Neuron (in vitro differentiated cells): ENCODE results near the gene CDC34.

ENCODE experiments used
- H2AFZ ChIP-seq: one replicate; pipeline ENCODE4 v1.6.1; 2013; ENCODE audit warnings: low read depth, mild to moderate bottlenecking, inconsistent platforms, low read length, moderate library complexity
- H3K27me3 ChIP-seq: one replicate; pipeline ENCODE4 v1.6.1; 2013; ENCODE audit warnings: low read length; ENCODE audit not compliant: insufficient read depth
- H3K36me3 ChIP-seq: one replicate; pipeline ENCODE4 v1.6.1; 2013; ENCODE audit warnings: low read length; ENCODE audit not compliant: insufficient read depth
- H3K4me1 ChIP-seq: one replicate; pipeline ENCODE4 v1.6.1; 2013; ENCODE audit warnings: low read length; ENCODE audit not compliant: insufficient read depth
- H3K4me3 ChIP-seq: 2 replicates; pipeline ENCODE4 v1.5.1; 2013; ENCODE audit warnings: mild to moderate bottlenecking, low read length, moderate library complexity
- H3K9me3 ChIP-seq: one replicate; pipeline ENCODE4 v1.6.1; 2013; ENCODE audit warnings: low read length

The CDC34 gene, protein sequence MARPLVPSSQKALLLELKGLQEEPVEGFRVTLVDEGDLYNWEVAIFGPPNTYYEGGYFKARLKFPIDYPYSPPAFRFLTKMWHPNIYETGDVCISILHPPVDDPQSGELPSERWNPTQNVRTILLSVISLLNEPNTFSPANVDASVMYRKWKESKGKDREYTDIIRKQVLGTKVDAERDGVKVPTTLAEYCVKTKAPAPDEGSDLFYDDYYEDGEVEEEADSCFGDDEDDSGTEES

DNA sequence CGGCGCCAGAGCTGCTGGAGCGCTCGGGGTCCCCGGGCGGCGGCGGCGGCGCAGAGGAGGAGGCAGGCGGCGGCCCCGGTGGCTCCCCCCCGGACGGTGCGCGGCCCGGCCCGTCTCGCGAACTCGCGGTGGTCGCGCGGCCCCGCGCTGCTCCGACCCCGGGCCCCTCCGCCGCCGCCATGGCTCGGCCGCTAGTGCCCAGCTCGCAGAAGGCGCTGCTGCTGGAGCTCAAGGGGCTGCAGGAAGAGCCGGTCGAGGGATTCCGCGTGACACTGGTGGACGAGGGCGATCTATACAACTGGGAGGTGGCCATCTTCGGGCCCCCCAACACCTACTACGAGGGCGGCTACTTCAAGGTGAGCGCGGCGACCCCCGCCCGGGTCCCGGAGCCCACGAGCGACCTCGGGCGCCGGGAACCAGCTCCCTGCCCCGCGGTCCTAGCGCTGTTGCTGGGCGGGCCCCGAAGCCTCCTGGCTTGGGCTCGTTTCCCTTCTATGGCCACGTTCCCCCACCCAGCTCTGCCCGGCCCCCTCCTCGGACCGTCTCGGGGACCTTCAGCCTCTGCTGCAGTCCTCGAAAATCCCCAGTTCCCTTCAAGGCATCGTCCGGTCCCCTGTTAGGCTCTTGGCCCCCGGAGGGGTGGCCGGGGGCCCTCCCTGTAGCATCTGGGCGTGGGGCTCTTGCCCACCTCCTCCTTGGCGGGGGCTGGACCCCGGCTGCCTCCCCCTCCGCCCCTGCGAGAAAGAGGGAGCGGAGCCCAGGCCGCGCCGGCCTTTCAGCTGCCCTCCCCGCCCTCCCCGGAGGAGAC is at the start of gene CDC34:
Gene CDC34 (plus strand): TSS at position 8 of the 808 bp plus-strand sequence. CDS start 172 bp downstream, at position 180.
- H3K4me3 ChIP-seq = peak within 1 kb of the TSS; percentile 89
- H3K36me3 ChIP-seq = peaks cover 24% of the 10 kb centered on the region
- peaks cover 13% of the 10 kb centered on the region for H3K4me1 ChIP-seq
- H2AFZ ChIP-seq = peak within 1 kb of the TSS; percentile 77
- H3K9me3 ChIP-seq = no peaks in the 10 kb centered on the region
- no peaks in the 10 kb centered on the region for H3K27me3 ChIP-seq

- no peak overlapping the region for H3K4me3 ChIP-seq
- H3K4me1 ChIP-seq = peaks cover 16% of the 10 kb centered on the region
- H2AFZ ChIP-seq = no peak overlapping the region
- no peaks in the 10 kb centered on the region for H3K36me3 ChIP-seq
- H3K9me3 ChIP-seq = no peaks in the 10 kb centered on the region
- no peaks in the 10 kb centered on the region for H3K27me3 ChIP-seq
Measured at GRCh38 chr19:482186-483041, 49.1 kb upstream of the CDC34 start.

DNA sequence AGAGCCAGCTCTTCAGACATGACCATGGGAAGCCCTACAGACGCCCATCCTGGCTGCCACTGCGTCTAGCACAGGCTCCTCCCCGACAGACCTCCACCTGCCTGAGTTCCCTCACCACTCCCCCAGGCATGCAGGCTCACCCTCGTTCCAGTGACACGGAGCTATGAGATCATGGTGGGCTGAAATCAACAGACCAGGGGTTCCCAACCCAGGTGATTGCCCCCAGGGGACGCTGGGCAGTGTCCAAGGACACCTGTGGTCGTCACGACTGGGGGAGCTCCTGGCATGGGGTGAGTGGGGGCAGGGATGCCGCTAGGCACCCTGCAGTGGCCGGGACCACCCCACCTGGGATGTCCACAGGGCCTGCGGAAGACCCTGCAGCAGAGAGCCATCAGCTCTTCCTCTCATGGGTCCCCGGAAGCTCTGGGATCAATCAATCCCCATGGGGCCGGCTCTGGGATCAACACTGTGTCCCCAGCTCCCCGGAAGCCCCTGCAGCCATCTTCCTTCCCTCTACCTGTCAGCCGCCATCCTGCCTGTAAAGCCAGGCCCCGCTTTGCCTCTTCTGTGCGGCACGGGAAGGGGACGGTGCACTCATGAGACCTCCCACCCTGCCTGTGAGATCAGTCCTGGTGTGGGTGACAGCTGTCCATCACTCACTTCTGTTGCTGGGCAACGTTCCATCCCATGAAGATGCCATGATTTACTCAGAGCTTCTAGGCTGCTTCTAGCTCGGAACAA is 48.1 kb upstream of the CDC34 start:
- Histone ChIP-seq H3K4me1 (peaks cover 16% of the 10 kb centered on the region), H3K27me3 (no peaks in the 10 kb centered on the region), H3K36me3 (no peaks in the 10 kb centered on the region)

DNA sequence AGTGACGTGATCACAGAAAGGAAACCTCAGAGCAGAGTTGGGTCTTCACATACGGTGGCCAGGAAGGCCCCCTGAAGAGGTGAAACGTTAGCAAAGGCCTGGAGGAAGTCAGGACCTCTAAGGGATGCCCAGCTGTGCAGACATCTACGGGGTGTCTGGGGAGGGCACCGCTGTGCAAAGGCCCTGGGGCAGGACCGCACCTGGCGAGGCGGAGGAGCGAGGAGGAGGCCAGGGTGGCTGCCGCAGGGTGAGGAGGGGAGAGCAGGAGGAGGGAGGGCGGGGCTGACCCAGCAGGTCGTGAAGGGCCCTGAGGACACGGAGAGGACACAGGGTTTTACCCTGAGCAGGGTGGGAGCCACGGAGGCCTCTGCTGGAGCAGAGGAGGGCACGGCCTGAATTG is 47.1 kb upstream of the CDC34 start:
- Histone ChIP-seq H3K27me3 (no peaks in the 10 kb centered on the region), H2AFZ (no peak overlapping the region), H3K36me3 (no peaks in the 10 kb centered on the region), H3K4me1 (peaks cover 18% of the 10 kb centered on the region), H3K4me3 (no peak overlapping the region), H3K9me3 (no peaks in the 10 kb centered on the region)

More for the DNA sequence above, 48.1 kb upstream of the CDC34 start:
- Histone ChIP-seq H3K4me3 (no peak overlapping the region), H2AFZ (no peak overlapping the region), H3K9me3 (no peaks in the 10 kb centered on the region)

DNA sequence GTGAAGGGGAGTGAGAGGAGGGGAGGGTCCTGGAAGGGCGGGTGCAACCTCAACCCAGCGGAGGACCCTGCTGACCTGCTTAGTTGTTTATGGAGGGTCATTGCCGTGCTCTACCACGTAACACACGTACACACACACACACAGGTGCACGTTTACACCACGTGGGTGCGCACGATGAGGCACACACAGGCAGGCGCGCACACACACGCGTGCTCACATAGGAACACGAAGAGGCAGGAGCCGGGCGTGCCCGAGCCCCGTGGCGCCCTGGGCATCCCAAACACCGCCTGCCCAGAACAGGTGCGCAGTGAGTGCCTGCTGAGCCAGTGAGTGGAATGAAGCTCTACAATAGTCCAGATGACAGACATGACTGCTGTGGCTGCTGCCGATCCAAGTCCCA is 46.5 kb upstream of the CDC34 start:
- Histone ChIP-seq H3K4me3 (no peak overlapping the region), H3K27me3 (no peaks in the 10 kb centered on the region), H3K9me3 (no peaks in the 10 kb centered on the region), H3K36me3 (no peaks in the 10 kb centered on the region), H3K4me1 (peaks cover 18% of the 10 kb centered on the region), H2AFZ (no peak overlapping the region)

DNA sequence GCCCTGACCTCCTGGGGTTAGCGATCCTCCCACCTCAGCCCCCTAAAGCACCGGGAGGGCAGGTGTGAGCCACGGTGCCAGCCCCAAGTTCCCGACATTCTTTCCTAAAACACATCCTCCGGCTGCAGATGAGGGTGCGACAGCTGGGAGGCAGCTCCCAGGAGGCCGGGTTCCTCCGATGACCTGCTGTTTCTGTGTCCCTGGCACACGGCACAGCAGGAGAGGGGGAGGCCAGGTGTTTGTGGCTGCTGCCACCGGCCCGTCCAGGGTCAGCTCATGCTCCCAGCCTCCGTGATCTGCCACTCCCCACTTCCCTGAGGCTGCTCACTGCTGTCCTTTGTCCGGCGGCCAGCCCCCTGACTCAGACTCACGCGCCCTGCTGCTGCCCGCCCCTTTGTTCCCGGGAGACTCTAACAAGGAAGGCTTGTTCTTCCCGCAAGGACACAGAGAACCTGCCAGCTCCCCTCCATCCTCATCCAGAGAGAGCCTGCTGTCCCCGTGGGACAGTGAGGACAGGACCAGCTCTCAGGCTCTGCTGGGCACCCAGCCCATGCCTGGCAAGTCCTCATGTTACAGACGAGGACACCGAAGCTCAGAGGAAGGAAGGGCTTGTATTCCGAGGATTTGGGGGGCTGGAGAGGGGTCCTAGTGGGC is 45.9 kb upstream of the CDC34 start:
- Histone ChIP-seq H3K4me3 (no peak overlapping the region), H3K9me3 (no peaks in the 10 kb centered on the region), H3K27me3 (no peaks in the 10 kb centered on the region), H2AFZ (no peak overlapping the region), H3K36me3 (no peaks in the 10 kb centered on the region), H3K4me1 (peaks cover 18% of the 10 kb centered on the region)

GRCh38 chr19:488505-489417 is 42.8 kb upstream of the CDC34 start:
- peak overlapping the region; percentile 78 for H3K4me3 ChIP-seq
- peaks cover 18% of the 10 kb centered on the region for H3K4me1 ChIP-seq
- no peaks in the 10 kb centered on the region for H3K36me3 ChIP-seq

GRCh38 chr19:489418-490196 is 42.0 kb upstream of the CDC34 start:
- no peaks in the 10 kb centered on the region for H3K27me3 ChIP-seq
- H3K36me3 ChIP-seq = no peaks in the 10 kb centered on the region
- peaks cover 18% of the 10 kb centered on the region for H3K4me1 ChIP-seq
- peaks cover 3% of the 10 kb centered on the region for H3K9me3 ChIP-seq
- H3K4me3 ChIP-seq = peak overlapping the region; percentile 78
- peak overlapping the region; percentile 39 for H2AFZ ChIP-seq

More at GRCh38 chr19:488505-489417, 42.8 kb upstream of the CDC34 start:
- Histone ChIP-seq H3K9me3 (peaks cover 3% of the 10 kb centered on the region), H3K27me3 (no peaks in the 10 kb centered on the region), H2AFZ (peak overlapping the region; percentile 81)

DNA sequence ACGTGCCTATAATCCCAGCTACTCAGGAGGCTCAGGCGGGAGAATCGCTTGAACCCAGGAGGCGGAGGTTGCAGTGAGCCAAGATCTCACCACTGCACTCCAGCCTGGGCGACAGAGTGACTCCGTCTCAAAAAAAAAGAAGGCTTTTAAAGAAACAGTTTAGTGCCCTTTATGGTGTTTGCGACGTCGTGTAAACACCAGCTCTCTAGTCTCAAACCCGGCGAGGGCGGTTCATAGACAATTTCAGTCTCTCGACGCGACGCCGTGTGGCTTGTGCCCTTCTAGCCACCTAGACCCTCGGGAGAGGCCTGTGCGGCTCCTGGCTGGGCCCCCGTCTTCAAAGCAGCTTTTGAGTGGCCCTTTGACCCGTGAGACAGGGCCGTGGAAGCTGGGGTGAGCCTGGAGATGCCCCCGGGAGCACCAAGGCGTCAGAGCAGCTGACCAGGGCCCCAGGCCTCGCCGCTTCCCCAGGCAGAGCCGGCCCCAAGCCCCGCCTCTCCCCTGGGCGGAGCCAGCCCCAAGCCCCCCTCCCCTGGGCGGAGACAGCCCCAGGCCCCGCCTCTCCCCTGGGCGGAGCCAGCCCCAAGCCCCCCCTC is 40.3 kb upstream of the CDC34 start:
- Histone ChIP-seq H3K4me1 (peaks cover 5% of the 10 kb centered on the region), H3K4me3 (no peak overlapping the region), H3K27me3 (no peaks in the 10 kb centered on the region), H2AFZ (no peak overlapping the region), H3K36me3 (no peaks in the 10 kb centered on the region), H3K9me3 (peaks cover 3% of the 10 kb centered on the region)

DNA sequence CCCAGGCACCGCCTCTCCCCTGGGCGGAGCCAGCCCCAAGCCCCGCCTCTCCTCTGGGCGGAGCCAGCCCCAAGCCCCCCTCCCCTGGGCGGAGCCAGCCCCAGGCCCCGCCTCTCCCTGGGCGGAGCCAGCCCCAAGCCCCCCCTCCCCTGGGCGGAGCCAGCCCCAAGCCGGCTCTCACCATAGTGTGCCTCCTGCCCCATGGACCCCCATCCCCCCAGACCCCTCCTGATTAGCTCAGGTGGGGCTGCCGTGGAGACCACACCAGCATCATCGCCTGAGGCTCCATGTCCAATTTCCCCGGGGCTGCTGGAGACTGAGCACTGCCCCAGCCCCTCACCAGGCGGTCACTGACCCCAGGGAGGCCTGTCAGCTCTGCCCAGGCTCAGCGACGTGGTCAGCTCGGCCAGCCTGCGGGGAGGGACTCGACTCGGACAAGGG is 39.4 kb upstream of the CDC34 start:
- no peaks in the 10 kb centered on the region for H3K27me3 ChIP-seq
- no peaks in the 10 kb centered on the region for H3K36me3 ChIP-seq
- no peak overlapping the region for H2AFZ ChIP-seq
- H3K9me3 ChIP-seq = peaks cover 3% of the 10 kb centered on the region
- peaks cover 5% of the 10 kb centered on the region for H3K4me1 ChIP-seq
- no peak overlapping the region for H3K4me3 ChIP-seq
